ENCODE measurements around the gene GOLGB1. TPM values are rescaled to one million over a fixed set of nuclear protein-coding genes. Genes with fewer than 3 reads are reported as not detected.

GOLGB1 gene
- total and polyA plus RNA-seq, 10 donors: 7.2 to 87.0 (median 47.8) TPM

DNA sequence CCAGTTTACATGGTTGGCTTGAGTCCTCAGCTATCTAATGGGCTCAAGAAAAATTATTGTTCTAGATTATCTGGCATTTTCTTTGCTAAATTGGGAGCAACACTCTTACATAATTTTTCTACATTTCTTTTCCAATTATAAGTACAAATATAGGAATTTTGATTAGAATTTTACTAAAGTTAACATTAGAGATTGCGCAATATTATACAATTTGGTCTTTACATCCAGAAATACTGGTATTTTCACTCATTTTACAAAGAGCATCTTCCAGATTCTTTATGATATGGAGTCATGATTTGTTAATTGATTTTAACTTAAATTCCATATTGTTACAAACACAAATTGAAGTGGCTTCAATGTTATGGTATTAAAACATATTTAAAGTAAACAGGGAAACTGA lies 19.7 kb upstream of the GOLGB1 start:
- Histone ChIP-seq H3K4me3 (no peak overlapping the region), H3K9me3 (no peaks in the 10 kb centered on the region), H3K27ac (no peak overlapping the region), H3K4me1 (no peaks in the 10 kb centered on the region), H3K36me3 (peaks cover 3 to 76% (median 33%) of the 10 kb centered on the region in 6 donors), H3K27me3 (replicated peaks in 1 of 7) (no peaks in the 10 kb centered on the region)
- WGBS, 5 donors: 94 to 100% (median 97%) methylated on average over 1 of the region's 1 CpG
- intact Hi-C loops (cut with DNase I; ENCODE audit: low total_unique reads): no loop called here
- TF ChIP-seq POLR2AphosphoS5 (IDR thresholded peaks at IDR 0.05) (no peak), POLR2A (IDR thresholded peaks at IDR 0.05) (no peak)
- TF ChIP-seq, protein P1, sequence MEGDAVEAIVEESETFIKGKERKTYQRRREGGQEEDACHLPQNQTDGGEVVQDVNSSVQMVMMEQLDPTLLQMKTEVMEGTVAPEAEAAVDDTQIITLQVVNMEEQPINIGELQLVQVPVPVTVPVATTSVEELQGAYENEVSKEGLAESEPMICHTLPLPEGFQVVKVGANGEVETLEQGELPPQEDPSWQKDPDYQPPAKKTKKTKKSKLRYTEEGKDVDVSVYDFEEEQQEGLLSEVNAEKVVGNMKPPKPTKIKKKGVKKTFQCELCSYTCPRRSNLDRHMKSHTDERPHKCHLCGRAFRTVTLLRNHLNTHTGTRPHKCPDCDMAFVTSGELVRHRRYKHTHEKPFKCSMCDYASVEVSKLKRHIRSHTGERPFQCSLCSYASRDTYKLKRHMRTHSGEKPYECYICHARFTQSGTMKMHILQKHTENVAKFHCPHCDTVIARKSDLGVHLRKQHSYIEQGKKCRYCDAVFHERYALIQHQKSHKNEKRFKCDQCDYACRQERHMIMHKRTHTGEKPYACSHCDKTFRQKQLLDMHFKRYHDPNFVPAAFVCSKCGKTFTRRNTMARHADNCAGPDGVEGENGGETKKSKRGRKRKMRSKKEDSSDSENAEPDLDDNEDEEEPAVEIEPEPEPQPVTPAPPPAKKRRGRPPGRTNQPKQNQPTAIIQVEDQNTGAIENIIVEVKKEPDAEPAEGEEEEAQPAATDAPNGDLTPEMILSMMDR (IDR thresholded peaks at IDR 0.05 in 8 of 11, conservative IDR thresholded peaks at IDR 0.05 in 3 of 11): no peak
- no peak for DNase-seq

DNA sequence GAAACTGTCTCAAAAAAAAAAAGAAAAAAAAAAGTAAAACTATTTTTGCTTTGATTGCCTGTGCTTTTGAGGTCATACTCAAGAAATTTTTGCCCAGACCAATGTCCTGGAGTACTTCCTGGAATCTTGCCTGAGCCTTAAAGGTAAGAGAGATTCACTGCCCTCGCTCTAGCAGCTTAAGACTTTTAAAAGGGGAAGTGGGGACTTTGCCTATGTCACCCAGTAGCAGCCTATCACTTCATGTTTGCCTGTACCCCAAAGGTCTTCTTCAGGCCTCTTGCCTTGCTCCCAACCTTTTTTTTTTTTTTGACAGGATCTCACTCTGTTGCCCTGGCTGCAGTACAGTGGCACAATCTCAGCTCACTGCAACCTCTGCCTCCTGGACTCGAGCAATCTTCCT lies 18.9 kb upstream of the GOLGB1 start:
- TF ChIP-seq, protein P1 (IDR thresholded peaks at IDR 0.05 in 8 of 11, conservative IDR thresholded peaks at IDR 0.05 in 3 of 11): no peak
- no peak for TF ChIP-seq POLR2A (IDR thresholded peaks at IDR 0.05)
- TF ChIP-seq POLR2AphosphoS5 (IDR thresholded peaks at IDR 0.05): no peak
- H3K4me3 ChIP-seq: no peak overlapping the region
- H3K9me3 ChIP-seq: no peaks in the 10 kb centered on the region
- intact Hi-C loops (cut with DNase I; ENCODE audit: low total_unique reads): no loop called here
- DNase-seq: no peak
- no peak overlapping the region for H3K27ac ChIP-seq
- no peaks in the 10 kb centered on the region for H3K27me3 ChIP-seq (replicated peaks in 1 of 7)
- 66 to 89% (median 75%) methylated on average over 2 of the region's 2 CpGs for WGBS, 5 donors
- no peaks in the 10 kb centered on the region for H3K4me1 ChIP-seq
- H3K36me3 ChIP-seq: peaks cover 3 to 68% (median 30%) of the 10 kb centered on the region in 6 donors

DNA sequence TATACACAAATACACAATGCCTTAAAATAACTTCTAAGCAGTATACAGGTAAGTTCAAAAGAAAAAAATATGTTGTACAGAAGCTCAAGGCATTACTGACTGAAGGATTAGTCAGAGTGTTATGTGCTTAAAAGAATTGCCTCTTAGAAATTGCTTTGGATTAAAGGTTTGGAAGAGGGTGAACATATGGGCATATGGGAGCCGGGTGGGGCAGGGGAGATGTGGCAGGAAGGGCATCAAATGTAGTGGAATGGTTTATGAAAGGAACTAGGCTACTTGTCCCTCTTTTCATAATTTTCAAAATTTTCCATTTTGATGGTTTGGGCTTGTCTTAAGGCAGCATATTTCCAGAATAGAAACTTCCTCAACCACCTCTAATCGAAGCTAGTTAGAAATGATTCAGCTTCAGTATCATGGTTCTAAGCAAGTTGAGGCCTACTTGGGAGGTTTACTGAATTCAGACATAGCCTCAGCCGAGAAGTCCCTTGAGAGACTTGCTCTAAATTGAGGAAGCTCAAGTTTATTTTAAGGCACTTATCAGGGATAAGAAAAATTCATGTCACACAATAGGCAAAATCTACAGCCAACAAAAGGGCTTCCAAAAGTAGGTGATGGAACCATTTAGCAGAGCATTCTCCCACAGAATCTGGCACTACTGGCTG lies 10.1 kb upstream of the GOLGB1 start:
- H3K4me1 ChIP-seq: peaks cover 0 to 7% (median 0%) of the 10 kb centered on the region in 6 donors
- no peaks in the 10 kb centered on the region for H3K36me3 ChIP-seq
- H3K27me3 ChIP-seq (replicated peaks in 1 of 7): no peaks in the 10 kb centered on the region
- intact Hi-C loops (cut with DNase I; ENCODE audit: low total_unique reads): no loop called here
- H3K9me3 ChIP-seq: no peaks in the 10 kb centered on the region
- no peak for DNase-seq
- TF ChIP-seq, protein P1 (IDR thresholded peaks at IDR 0.05 in 8 of 11, conservative IDR thresholded peaks at IDR 0.05 in 3 of 11): no peak
- TF ChIP-seq POLR2A (IDR thresholded peaks at IDR 0.05): no peak
- TF ChIP-seq POLR2AphosphoS5 (IDR thresholded peaks at IDR 0.05): no peak
- WGBS, 5 donors: 68 to 85% (median 76%) methylated on average over 3 of the region's 3 CpGs
- H3K4me3 ChIP-seq: no peak overlapping the region
- H3K27ac ChIP-seq: no peak overlapping the region

DNA sequence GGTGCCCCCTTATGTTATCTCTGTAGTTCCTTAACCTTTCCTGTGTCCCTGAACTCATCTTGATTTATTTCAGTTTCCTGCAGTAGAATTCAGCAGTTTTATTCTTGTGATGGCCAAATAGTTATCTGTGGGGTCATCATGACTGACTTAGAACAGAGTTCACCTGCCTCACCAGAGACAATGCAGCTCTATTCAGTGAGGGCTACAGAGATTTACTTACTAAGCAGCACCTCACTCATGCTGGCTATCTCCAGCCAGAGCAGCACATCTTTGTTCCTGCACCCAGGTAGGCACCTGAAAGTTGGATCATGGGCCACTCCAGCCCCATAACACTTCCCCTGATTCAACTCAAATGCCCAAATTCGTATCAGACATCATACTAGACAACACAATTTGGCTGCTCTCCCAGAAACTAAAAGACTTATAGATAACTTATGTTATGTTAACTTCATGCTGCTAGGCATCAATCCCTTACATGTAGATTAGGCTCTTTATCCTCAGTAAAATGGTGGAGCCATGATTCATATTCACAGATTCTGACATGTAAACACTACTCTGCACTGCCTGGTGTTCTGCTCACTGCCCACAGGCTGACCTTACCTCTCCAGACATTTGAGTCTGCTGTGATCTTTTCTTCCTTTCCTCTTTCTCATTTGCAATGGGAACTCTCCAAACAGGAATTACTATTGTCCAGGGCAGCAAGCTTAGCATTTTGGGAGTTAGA lies 9.3 kb upstream of the GOLGB1 start:
- Histone ChIP-seq H3K27ac (no peak overlapping the region), H3K27me3 (replicated peaks in 1 of 7) (no peaks in the 10 kb centered on the region), H3K36me3 (no peaks in the 10 kb centered on the region), H3K9me3 (no peaks in the 10 kb centered on the region), H3K4me3 (no peak overlapping the region), H3K4me1 (peaks cover 0 to 7% (median 0%) of the 10 kb centered on the region in 6 donors)
- TF ChIP-seq, protein P1 (IDR thresholded peaks at IDR 0.05 in 8 of 11, conservative IDR thresholded peaks at IDR 0.05 in 3 of 11): no peak
- TF ChIP-seq POLR2A (IDR thresholded peaks at IDR 0.05) (no peak), POLR2AphosphoS5 (IDR thresholded peaks at IDR 0.05) (no peak)
- 57 to 75% (median 67%) methylated on average over 1 of the region's 1 CpG for WGBS, 5 donors
- DNase-seq: no peak
- intact Hi-C loops (cut with DNase I; ENCODE audit: low total_unique reads): no loop called here
